H9 (cell line): Measurements from ENCODE around the gene MAP3K9. TPM values are rescaled to one million over a fixed set of nuclear protein-coding genes. Genes with fewer than 3 reads are reported as not detected.

ENCODE experiments used
- DNase-seq: peaks from one replicate; pipeline ENCODE4 v3.0.0-alpha.2; 2017
- H2AFZ ChIP-seq: one replicate; pipeline ENCODE4 v1.6.1; 2013; ENCODE audit warnings: mild to moderate bottlenecking, low read length, control low read depth, moderate library complexity
- H2AK5ac ChIP-seq: 2 replicates; pipeline ENCODE4 v1.6.1; 2013; ENCODE audit warnings: low read length, control low read depth, mixed read lengths; ENCODE audit not compliant: insufficient read length
- H2BK120ac ChIP-seq: one replicate; pipeline ENCODE4 v1.6.1; 2013; ENCODE audit warnings: low read depth, mild to moderate bottlenecking, low read length, control low read depth, inconsistent platforms; ENCODE audit not compliant: poor library complexity, severe bottlenecking
- H2BK12ac ChIP-seq: 2 replicates; pipeline ENCODE4 v1.6.1; 2013; ENCODE audit warnings: low read length, control low read depth, mixed read lengths, low read depth; ENCODE audit not compliant: insufficient read length
- H2BK15ac ChIP-seq: 2 replicates; pipeline ENCODE4 v1.6.1; 2013; ENCODE audit warnings: low read depth, low read length, control low read depth
- H2BK20ac ChIP-seq: one replicate; pipeline ENCODE4 v1.6.1; 2013; ENCODE audit warnings: low read depth, mild to moderate bottlenecking, low read length, control low read depth, inconsistent platforms; ENCODE audit not compliant: poor library complexity, severe bottlenecking
- H2BK5ac ChIP-seq: 2 replicates; pipeline ENCODE4 v1.6.1; 2013; ENCODE audit warnings: low read length, control low read depth, mixed read lengths; ENCODE audit not compliant: insufficient read length
- H3K14ac ChIP-seq: 2 replicates; pipeline ENCODE4 v1.6.1; 2013; ENCODE audit warnings: low read length, control low read depth; ENCODE audit not compliant: insufficient read depth
- H3K18ac ChIP-seq: 2 replicates; pipeline ENCODE4 v1.6.1; 2013; ENCODE audit warnings: low read depth, mild to moderate bottlenecking, mixed read lengths, low read length, control low read depth; ENCODE audit not compliant: insufficient read length
- H3K23ac ChIP-seq: 2 replicates; pipeline ENCODE4 v1.6.1; 2013; ENCODE audit warnings: low read length, control low read depth, mixed read lengths, low read depth; ENCODE audit not compliant: insufficient read length
- H3K23me2 ChIP-seq: 2 replicates; pipeline ENCODE4 v1.6.1; 2013; ENCODE audit warnings: low read depth, mild to moderate bottlenecking, mixed read lengths, low read length, control low read depth; ENCODE audit not compliant: insufficient read length, poor library complexity, severe bottlenecking
- H3K27ac ChIP-seq: 2 replicates; pipeline ENCODE4 v1.5.1; 2013; ENCODE audit warnings: low read length, control low read depth, mixed read lengths, low read depth; ENCODE audit not compliant: insufficient read length
- H3K27me3 ChIP-seq: 2 replicates; pipeline ENCODE4 v1.6.1; 2013; ENCODE audit warnings: low read length, control low read depth, inconsistent platforms; ENCODE audit not compliant: insufficient read depth
- H3K4ac ChIP-seq: 2 replicates; pipeline ENCODE4 v1.6.1; 2013; ENCODE audit warnings: low read depth, mild to moderate bottlenecking, control low read depth, inconsistent platforms, low read length, moderate library complexity
- H3K4me1 ChIP-seq: 2 replicates; pipeline ENCODE4 v1.6.1; 2013; ENCODE audit warnings: low read length, control low read depth, inconsistent platforms; ENCODE audit not compliant: insufficient read depth
- H3K4me2 ChIP-seq: 2 replicates; pipeline ENCODE4 v1.6.1; 2013; ENCODE audit warnings: low read length, control low read depth, mixed read lengths; ENCODE audit not compliant: insufficient read length, insufficient read depth
- H3K56ac ChIP-seq: 2 replicates; pipeline ENCODE4 v1.6.1; 2013; ENCODE audit warnings: low read depth, mild to moderate bottlenecking, mixed read lengths, low read length, control low read depth; ENCODE audit not compliant: insufficient read length
- H3K79me1 ChIP-seq: 2 replicates; pipeline ENCODE4 v1.6.1; 2013; ENCODE audit warnings: low read depth, mild to moderate bottlenecking, moderate library complexity, low read length, control low read depth, inconsistent platforms; ENCODE audit not compliant: insufficient read depth, poor library complexity, severe bottlenecking
- H3K79me2 ChIP-seq: 2 replicates; pipeline ENCODE4 v1.6.1; 2013; ENCODE audit warnings: low read length, control low read depth, inconsistent platforms; ENCODE audit not compliant: insufficient read depth
- H3K9ac ChIP-seq: 2 replicates; pipeline ENCODE4 v1.6.1; 2013; ENCODE audit warnings: low read length, control low read depth, mixed read lengths; ENCODE audit not compliant: insufficient read length; ENCODE audit errors: extremely low read depth
- H3K9me3 ChIP-seq: one replicate; pipeline ENCODE4 v1.6.1; 2013; ENCODE audit warnings: low read depth, low read length, inconsistent platforms; ENCODE audit not compliant: control insufficient read depth
- H3T11ph ChIP-seq: one replicate; pipeline ENCODE4 v1.6.1; 2013; ENCODE audit warnings: mild to moderate bottlenecking, low read length, control low read depth, inconsistent platforms
- H4K20me1 ChIP-seq: one replicate; pipeline ENCODE4 v1.6.1; 2013; ENCODE audit not compliant: control insufficient read depth, insufficient read length, insufficient read depth
- H4K5ac ChIP-seq: 2 replicates; pipeline ENCODE4 v1.6.1; 2013; ENCODE audit warnings: low read depth, mild to moderate bottlenecking, mixed read lengths, low read length, control low read depth; ENCODE audit not compliant: insufficient read length
- H4K8ac ChIP-seq: replicated peaks from 2 replicates; pipeline ENCODE4 v1.6.1; 2013; ENCODE audit warnings: low read length, control low read depth, mixed read lengths, low read depth; ENCODE audit not compliant: insufficient read length
- H4K91ac ChIP-seq: 2 replicates; pipeline ENCODE4 v1.6.1; 2013; ENCODE audit warnings: low read depth, mild to moderate bottlenecking, moderate library complexity, mixed read lengths, low read length, control low read depth; ENCODE audit not compliant: insufficient read length
- H3K27ac Mint-ChIP-seq, 3 experiments: 2 replicates in 2 of 3; 3 replicates in 1 of 3; pipeline ENCODE4 v1.8.0; 2020 to 2021; ENCODE audit warnings: mixed read lengths in 3 of 3, mild to moderate bottlenecking in 1 of 3, moderate library complexity in 1 of 3
- H3K27me3 Mint-ChIP-seq: 2 replicates; pipeline ENCODE4 v1.8.0; 2021; ENCODE audit warnings: low read depth, mild to moderate bottlenecking, moderate library complexity, mixed read lengths
- H3K36me3 Mint-ChIP-seq, 3 experiments: 2 replicates in 2 of 3; 3 replicates in 1 of 3; pipeline ENCODE4 v1.8.0; 2020 to 2021; ENCODE audit warnings: low read depth in 3 of 3, mixed read lengths in 3 of 3; ENCODE audit not compliant: insufficient read depth in 1 of 3
- H3K4me1 Mint-ChIP-seq, 2 experiments: 2 replicates each; pipeline ENCODE4 v1.8.0; 2020; ENCODE audit warnings: mixed read lengths in 2 of 2
- H3K4me3 Mint-ChIP-seq, 2 experiments: 2 replicates in 1 of 2; 3 replicates in 1 of 2; pipeline ENCODE4 v1.8.0; 2020 to 2021; ENCODE audit warnings: mild to moderate bottlenecking in 2 of 2, mixed read lengths in 2 of 2, moderate library complexity in 1 of 2
- H3K9me3 Mint-ChIP-seq, 2 experiments: 2 replicates in 1 of 2; 3 replicates in 1 of 2; pipeline ENCODE4 v1.8.0; 2020; ENCODE audit warnings: mild to moderate bottlenecking in 2 of 2, mixed read lengths in 2 of 2, moderate library complexity in 1 of 2
- CTCF ChIP-seq: fragments of 200-600 bp; sonication (generic); conservative IDR thresholded peaks from 3 replicates; pipeline ENCODE4 v1.8.0; 2021; ENCODE audit warnings: antibody characterized with exemption, mild to moderate bottlenecking
- WGBS: extraction: QIAGEN DNeasy Blood & Tissue Kit; methylation state at CpG from one replicate; pipeline ENCODE4 v1.1.7; 2013; ENCODE audit warnings: missing lambda C conversion rate, low lambda C conversion rate, mixed read lengths; ENCODE audit not compliant: insufficient read length; ENCODE audit errors: extremely low coverage; 5-methylcytosine and 5-hydroxymethylcytosine counted together
- total RNA-seq: library from RNA; stranded (reverse); gene quantifications from 2 replicates; pipeline ENCODE4 v1.2.1, GENCODE V29; 2021

MAP3K9 gene
- total RNA-seq, 1 experiment from 2014 or later = 20.0 TPM

- Histone ChIP-seq H3K4ac (no peak overlapping the region), H2BK12ac (no peak overlapping the region), H3K9ac (no peak overlapping the region), H3K27ac (no peak overlapping the region), H3K27me3 (no peaks in the 10 kb centered on the region), H2BK120ac (no peak overlapping the region), H3T11ph (no peak overlapping the region), H4K91ac (no peak overlapping the region), H3K4me2 (no peak overlapping the region), H2BK5ac (no peak overlapping the region), H2AK5ac (no peak overlapping the region), H2BK15ac (no peak overlapping the region), H2AFZ (no peak overlapping the region), H3K79me2 (no peaks in the 10 kb centered on the region), H4K20me1 (no peaks in the 10 kb centered on the region), H2BK20ac (no peak overlapping the region), H3K4me1 (peaks cover 3% of the 10 kb centered on the region; the same call in 1 of the 2 replicates), H3K18ac (no peak overlapping the region), H3K23ac (no peak overlapping the region), H3K9me3 (no peaks in the 10 kb centered on the region), H4K8ac (no peak overlapping the region), H3K14ac (no peak overlapping the region; the same call in 1 of the 2 replicates), H3K79me1 (no peaks in the 10 kb centered on the region), H3K56ac (no peak overlapping the region), H4K5ac (no peak overlapping the region), H3K23me2 (no peaks in the 10 kb centered on the region)
- no peaks in the 10 kb centered on the region for H3K36me3 Mint-ChIP-seq
- TF ChIP-seq CTCF = no peak
- no peak overlapping the region for H3K27ac Mint-ChIP-seq
- peaks cover 19 to 20% of the 10 kb centered on the region in 2 experiments for H3K4me1 Mint-ChIP-seq
- H3K27me3 Mint-ChIP-seq = peaks cover 3% of the 10 kb centered on the region; the same call in 1 of the 2 replicates
- no peak overlapping the region for H3K4me3 Mint-ChIP-seq
- no peaks in the 10 kb centered on the region for H3K9me3 Mint-ChIP-seq
- WGBS = no CpG with 5 or more reads among the region's 5 CpGs
- no peak for DNase-seq
These were observed 109.7 kb downstream of the MAP3K9 start for GRCh38 chr14:70699646-70700045.
